CD14-positive monocyte (primary cell): ENCODE measurements around the gene COX6A1. TPM values are rescaled to one million over a fixed set of nuclear protein-coding genes. Genes with fewer than 3 reads are reported as not detected.
A peak's percentile ranks its signal among the peaks of the same experiment; 100 is the strongest.

ENCODE experiments used
- DNase-seq, 3 donors: peaks; one replicate each; pipeline ENCODE4 v3.0.0-alpha.2; 2011 to 2022
- H2AFZ ChIP-seq: 2 replicates; pipeline ENCODE4 v1.6.0; 2012; ENCODE audit warnings: mild to moderate bottlenecking, low read depth, low read length, inconsistent platforms; ENCODE audit not compliant: insufficient read depth, poor library complexity, severe bottlenecking
- H3K27ac ChIP-seq, 2 donors: 1 replicate in 1 of 2; 2 replicates in 1 of 2; pipeline ENCODE4 v1.5.1; 2012 to 2013; ENCODE audit warnings: low read length in 2 of 2, control low read depth in 1 of 2, inconsistent platforms in 1 of 2, low read depth in 1 of 2, mild to moderate bottlenecking in 1 of 2
- H3K27me3 ChIP-seq, 2 donors: one replicate each; pipeline versions ENCODE4 v1.6.0 to v1.6.1; 2011 to 2013; ENCODE audit warnings: low read length in 2 of 2; ENCODE audit not compliant: control insufficient read depth in 2 of 2, insufficient read depth in 2 of 2
- H3K36me3 ChIP-seq, 2 donors: replicated peaks in 1 of 2; 1 replicate in 1 of 2; 2 replicates in 1 of 2; pipeline versions ENCODE4 v1.5.1 to v1.6.1; 2012 to 2013; ENCODE audit warnings: low read length in 2 of 2, control low read depth in 1 of 2, inconsistent platforms in 1 of 2, mild to moderate bottlenecking in 1 of 2; ENCODE audit not compliant: insufficient read depth in 2 of 2, control insufficient read depth in 1 of 2
- H3K4me1 ChIP-seq, 2 donors: 1 replicate in 1 of 2; 2 replicates in 1 of 2; pipeline versions ENCODE4 v1.5.1 to v1.6.1; 2012 to 2013; ENCODE audit warnings: low read length in 2 of 2, control low read depth in 1 of 2, inconsistent platforms in 1 of 2, mild to moderate bottlenecking in 1 of 2, moderate library complexity in 1 of 2; ENCODE audit not compliant: insufficient read depth in 2 of 2, control insufficient read depth in 1 of 2
- H3K4me2 ChIP-seq: replicated peaks from 2 replicates; pipeline ENCODE3; 2012; ENCODE audit warnings: low read length, moderate library complexity, mild to moderate bottlenecking; ENCODE audit not compliant: poor library complexity, severe bottlenecking; ENCODE audit errors: extremely low read depth
- H3K4me3 ChIP-seq, 3 experiments: fragments of 200-600 bp in 1 of 3; sonication (generic) in 1 of 3; replicated peaks in 1 of 3; 1 replicate in 2 of 3; 2 replicates in 1 of 3; pipeline ENCODE4 v1.5.1; 2011 to 2013; ENCODE audit warnings: low read length in 3 of 3, mild to moderate bottlenecking in 3 of 3, control low read depth in 2 of 3, low read depth in 2 of 3, inconsistent platforms in 1 of 3, moderate library complexity in 1 of 3
- H3K79me2 ChIP-seq: 2 replicates; pipeline ENCODE4 v1.6.0; 2012; ENCODE audit warnings: mild to moderate bottlenecking, control low read depth, inconsistent platforms, low read length, moderate library complexity; ENCODE audit not compliant: insufficient read depth
- H3K9ac ChIP-seq: 2 replicates; pipeline ENCODE4 v1.6.0; 2017; ENCODE audit warnings: low read length, mild to moderate bottlenecking; ENCODE audit not compliant: insufficient read depth, poor library complexity, severe bottlenecking
- H3K9me3 ChIP-seq, 2 donors: replicated peaks in 1 of 2; 1 replicate in 1 of 2; 2 replicates in 1 of 2; pipeline versions ENCODE4 v1.5.1 to v1.6.1; 2012 to 2013; ENCODE audit warnings: low read length in 2 of 2, control low read depth in 1 of 2; ENCODE audit not compliant: control insufficient read depth in 1 of 2, insufficient read depth in 1 of 2
- H4K20me1 ChIP-seq: 2 replicates; pipeline ENCODE4 v1.6.0; 2012; ENCODE audit warnings: mild to moderate bottlenecking, low read length, control low read depth, moderate library complexity; ENCODE audit not compliant: insufficient read depth
- H3K27ac Mint-ChIP-seq, 7 donors: one replicate each; pipeline ENCODE4 v1.8.0; 2020; ENCODE audit warnings: mild to moderate bottlenecking in 7 of 7, mixed read lengths in 7 of 7, moderate library complexity in 6 of 7, inconsistent platforms in 2 of 7
- H3K27me3 Mint-ChIP-seq, 3 donors: one replicate each; pipeline ENCODE4 v1.8.0; 2021 to 2022; ENCODE audit warnings: low read depth in 3 of 3, mild to moderate bottlenecking in 3 of 3, mixed read lengths in 3 of 3, moderate library complexity in 3 of 3, inconsistent platforms in 1 of 3
- H3K36me3 Mint-ChIP-seq, 2 donors: one replicate each; pipeline ENCODE4 v1.8.0; 2020; ENCODE audit warnings: mixed read lengths in 2 of 2, inconsistent platforms in 1 of 2, mild to moderate bottlenecking in 1 of 2
- H3K4me1 Mint-ChIP-seq: one replicate; pipeline ENCODE4 v1.8.0; 2020; ENCODE audit warnings: mild to moderate bottlenecking, mixed read lengths
- H3K4me3 Mint-ChIP-seq, 2 donors: one replicate each; pipeline ENCODE4 v1.8.0; 2020; ENCODE audit warnings: mild to moderate bottlenecking in 2 of 2, mixed read lengths in 2 of 2, moderate library complexity in 1 of 2
- H3K9me3 Mint-ChIP-seq, 7 donors: one replicate each; pipeline ENCODE4 v1.8.0; 2020 to 2022; ENCODE audit warnings: mixed read lengths in 7 of 7, mild to moderate bottlenecking in 6 of 7, moderate library complexity in 6 of 7, inconsistent platforms in 2 of 7
- CTCF ChIP-seq: fragments of 200-600 bp; IDR thresholded peaks from one replicate; pipeline ENCODE4 v1.8.0; 2022; ENCODE audit warnings: antibody characterized with exemption, mild to moderate bottlenecking
- WGBS: methylation state at CpG from one replicate; pipeline ENCODE4 v1.1.5; 2013; ENCODE audit warnings: missing lambda C conversion rate; ENCODE audit not compliant: insufficient coverage; 5-methylcytosine and 5-hydroxymethylcytosine counted together
- intact Hi-C, 2 donors: fragments of 100-400 bp; cut with micrococcal nuclease; formaldehyde crosslinking; loops; one replicate each; pipeline versions ENCODE4 v1.15.0 to v1.15.1; 2023
- polyA plus RNA-seq, 3 donors: library from polyadenylated mRNA; depleted of rRNA in 1 of 3; unstranded in 2 of 3; stranded (reverse) in 1 of 3; fragments of 300-500 nt in 2 of 3; fragments of >200 nt in 1 of 3; fragmentation: Illumina TruSeq in 2 of 3; gene quantifications; 1 replicate in 2 of 3; 2 replicates in 1 of 3; pipeline ENCODE4 v1.2.3, GENCODE V29; 2012 to 2021

The COX6A1 gene
- polyA plus RNA-seq, 3 donors = 345 to 924 (median 901) TPM

GRCh38 chr12:120481022-120481767 is 43.3 kb downstream of the COX6A1 start:
- no peak for DNase-seq
- no peaks in the 10 kb centered on the region for H4K20me1 ChIP-seq
- Mint-ChIP-seq H3K9me3 (no peaks in the 10 kb centered on the region), H3K4me3 (no peak overlapping the region), H3K27me3 (no peaks in the 10 kb centered on the region), H3K27ac (peak overlapping the region in 2 of 7 donors; percentile 41 to 57), H3K36me3 (peaks cover 0 to 4% of the 10 kb centered on the region in 2 donors), H3K4me1 (peaks cover 10% of the 10 kb centered on the region)
- no peak overlapping the region for H2AFZ ChIP-seq
- H3K4me2 ChIP-seq = no peak overlapping the region
- no peak overlapping the region for H3K9ac ChIP-seq
- WGBS = 93% methylated on average over 3 of the region's 9 CpGs
- H3K9me3 ChIP-seq = no peaks in the 10 kb centered on the region
- H3K27ac ChIP-seq = no peak overlapping the region
- no peaks in the 10 kb centered on the region for H3K36me3 ChIP-seq
- H3K4me3 ChIP-seq = no peak overlapping the region
- no peaks in the 10 kb centered on the region for H3K27me3 ChIP-seq
- no peaks in the 10 kb centered on the region for H3K79me2 ChIP-seq
- peaks cover 0 to 2% of the 10 kb centered on the region in 2 donors for H3K4me1 ChIP-seq
- no peak for TF ChIP-seq CTCF
- intact Hi-C loops = no loop called here

DNA sequence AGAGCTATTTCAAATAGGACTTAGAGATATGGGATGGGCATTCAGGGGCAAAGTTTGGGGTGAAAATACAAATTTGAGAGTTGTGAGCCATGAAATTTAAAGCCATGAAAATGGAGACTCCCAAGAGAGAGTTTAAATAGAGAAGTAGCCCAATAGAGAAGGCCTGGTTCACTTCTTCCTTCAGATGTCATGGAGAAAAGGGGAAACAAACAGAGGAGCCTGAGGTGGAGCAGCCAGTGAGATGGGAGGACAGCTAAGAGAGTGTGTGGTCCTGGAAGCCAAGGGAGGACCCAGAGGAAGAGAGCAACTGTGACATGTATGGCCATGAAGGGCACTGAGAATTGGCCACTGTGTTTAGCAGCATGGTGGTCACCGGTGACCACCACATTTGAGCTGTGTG is 45.7 kb downstream of the COX6A1 start:
- peak in 2 of 3 donors; percentile 14 to 16 for DNase-seq
- no peak overlapping the region for H3K4me3 ChIP-seq
- Mint-ChIP-seq H3K9me3 (no peaks in the 10 kb centered on the region), H3K4me3 (no peak overlapping the region), H3K4me1 (peaks cover 10% of the 10 kb centered on the region), H3K36me3 (peaks cover 0 to 4% of the 10 kb centered on the region in 2 donors), H3K27me3 (peaks cover 0 to 1% (median 0%) of the 10 kb centered on the region in 3 donors), H3K27ac (peak overlapping the region in 5 of 7 donors; percentile 1 to 47 (median 23))
- intact Hi-C loops = no loop called here
- no peak overlapping the region for H3K27ac ChIP-seq
- no peak overlapping the region for H3K4me2 ChIP-seq
- H3K27me3 ChIP-seq = no peaks in the 10 kb centered on the region
- no peaks in the 10 kb centered on the region for H3K36me3 ChIP-seq
- H4K20me1 ChIP-seq = no peaks in the 10 kb centered on the region
- no peaks in the 10 kb centered on the region for H3K9me3 ChIP-seq
- H3K79me2 ChIP-seq = no peaks in the 10 kb centered on the region
- H3K9ac ChIP-seq = no peak overlapping the region
- WGBS = 94% methylated on average over 1 of the region's 1 CpG
- no peak for TF ChIP-seq CTCF
- peak overlapping the region; percentile 24 for H2AFZ ChIP-seq
- H3K4me1 ChIP-seq = peaks cover 0 to 2% of the 10 kb centered on the region in 2 donors
